Neural progenitor cell (in vitro differentiated cells): Measurements from ENCODE around the gene PDE6A. TPM values are rescaled to one million over a fixed set of nuclear protein-coding genes. Genes with fewer than 3 reads are reported as not detected.
"Not testable (repeated sequence)": the region's sequence is repeated elsewhere in the genome, so short reads cannot be mapped to it uniquely, and the experiment has no call there.

ENCODE experiments used
- DNase-seq: peaks from one replicate; pipeline ENCODE4 v3.0.0-alpha.2; 2016; ENCODE audit warnings: low spot score
- H2AFZ ChIP-seq: fragments of 200-600 bp; sonication (generic); replicated peaks from 2 replicates; pipeline ENCODE4 v1.6.1; 2016; ENCODE audit warnings: antibody characterized with exemption
- H3F3A ChIP-seq: fragments of 200-600 bp; sonication (generic); 2 replicates; pipeline ENCODE4 v1.6.1; 2016; ENCODE audit warnings: antibody characterized with exemption, low read depth
- H3K27ac ChIP-seq: fragments of 200-600 bp; sonication (generic); 2 replicates; pipeline ENCODE4 v1.5.1; 2016; ENCODE audit warnings: mild to moderate bottlenecking
- H3K27me3 ChIP-seq: fragments of 200-600 bp; sonication (generic); 2 replicates; pipeline ENCODE4 v1.6.1; 2016; ENCODE audit warnings: mild to moderate bottlenecking, moderate library complexity
- H3K36me3 ChIP-seq: fragments of 200-600 bp; sonication (generic); 2 replicates; pipeline ENCODE4 v1.5.1; 2016
- H3K4me1 ChIP-seq: fragments of 200-600 bp; sonication (generic); 2 replicates; pipeline ENCODE4 v1.6.1; 2016; ENCODE audit warnings: mixed run types
- H3K4me2 ChIP-seq: fragments of 200-600 bp; sonication (generic); 2 replicates; pipeline ENCODE4 v1.6.1; 2016
- H3K4me3 ChIP-seq: fragments of 200-600 bp; sonication (generic); 2 replicates; pipeline ENCODE4 v1.5.1; 2016
- H3K79me2 ChIP-seq: fragments of 200-600 bp; sonication (generic); 2 replicates; pipeline ENCODE4 v1.6.1; 2016; ENCODE audit warnings: low read depth
- H3K9ac ChIP-seq: fragments of 200-600 bp; sonication (generic); 2 replicates; pipeline ENCODE4 v1.6.1; 2016
- H3K9me3 ChIP-seq: fragments of 200-600 bp; sonication (generic); 2 replicates; pipeline ENCODE4 v1.5.1; 2016; ENCODE audit warnings: low read depth
- H4K20me1 ChIP-seq: fragments of 200-600 bp; sonication (generic); 2 replicates; pipeline ENCODE4 v1.6.1; 2016; ENCODE audit warnings: low read depth
- H3K27ac Mint-ChIP-seq: 3 replicates; pipeline ENCODE4 v1.8.0; 2021; ENCODE audit warnings: mixed read lengths
- H3K27me3 Mint-ChIP-seq: 2 replicates; pipeline ENCODE4 v1.8.0; 2022; ENCODE audit warnings: low read depth, mild to moderate bottlenecking, inconsistent platforms, moderate library complexity, mixed read lengths; ENCODE audit not compliant: insufficient read depth
- H3K36me3 Mint-ChIP-seq: 3 replicates; pipeline ENCODE4 v1.8.0; 2021; ENCODE audit warnings: mixed read lengths
- H3K4me1 Mint-ChIP-seq: 3 replicates; pipeline ENCODE4 v1.8.0; 2021; ENCODE audit warnings: mixed read lengths
- H3K4me3 Mint-ChIP-seq: 3 replicates; pipeline ENCODE4 v1.8.0; 2021; ENCODE audit warnings: mild to moderate bottlenecking, moderate library complexity, mixed read lengths
- H3K9me3 Mint-ChIP-seq: 3 replicates; pipeline ENCODE4 v1.8.0; 2020; ENCODE audit warnings: mixed read lengths
- EZH2 ChIP-seq: fragments of 200-600 bp; sonication (generic); IDR thresholded peaks from 2 replicates; pipeline ENCODE4 v1.6.1; 2017; ENCODE audit warnings: antibody characterized with exemption, mild to moderate bottlenecking, moderate library complexity
- EZH2phosphoT487 ChIP-seq: fragments of 200-600 bp; sonication (generic); IDR thresholded peaks from 2 replicates; pipeline ENCODE4 v1.6.1; 2017; ENCODE audit warnings: antibody characterized with exemption
- total RNA-seq: library from RNA; depleted of rRNA; stranded (reverse); fragments of >200 nt; gene quantifications from 2 replicates; pipeline ENCODE4 v1.2.3, GENCODE V29; 2015; ENCODE audit warnings: low replicate concordance
- TF ChIP-seq, protein P1 (sequence below): fragments of 200-600 bp; sonication (generic); IDR thresholded peaks from 2 replicates; pipeline ENCODE4 v1.5.1; 2017; ENCODE audit warnings: antibody characterized with exemption, mild to moderate bottlenecking

PDE6A gene
- total RNA-seq, 1 donor from 2014 or later: not detected

DNA sequence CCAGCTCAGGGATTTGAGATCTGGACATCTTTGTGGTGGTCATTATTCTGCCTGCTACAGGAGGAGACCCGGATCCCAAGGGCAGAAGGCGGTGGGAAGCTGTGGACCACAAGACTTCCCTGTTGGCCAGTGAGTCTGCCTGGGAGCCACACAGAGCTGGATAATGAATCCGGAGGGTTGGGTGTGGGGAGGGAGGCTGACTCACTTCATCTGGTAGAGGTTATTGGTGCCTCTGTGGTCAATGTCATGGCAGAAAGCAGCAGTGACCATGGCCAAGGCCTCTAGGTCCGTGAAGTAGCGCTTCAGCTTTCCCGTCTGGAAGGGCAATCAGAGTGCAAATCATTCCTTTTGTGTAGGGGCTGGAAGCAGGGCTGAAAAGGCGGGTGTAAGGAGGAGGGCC lies 58.5 kb downstream of the PDE6A start:
- Mint-ChIP-seq H3K36me3 (no peaks in the 10 kb centered on the region), H3K9me3 (no peaks in the 10 kb centered on the region), H3K4me1 (peaks cover 7% of the 10 kb centered on the region), H3K27ac (no peak overlapping the region), H3K4me3 (no peak overlapping the region), H3K27me3 (peaks cover 4% of the 10 kb centered on the region)
- Histone ChIP-seq H3K27ac (no peak overlapping the region), H3K4me3 (no peak overlapping the region), H3K9me3 (no peaks in the 10 kb centered on the region), H3K4me2 (no peak overlapping the region), H3F3A (no peaks in the 10 kb centered on the region), H3K4me1 (no peaks in the 10 kb centered on the region), H4K20me1 (no peaks in the 10 kb centered on the region), H3K79me2 (no peaks in the 10 kb centered on the region), H3K36me3 (no peaks in the 10 kb centered on the region), H3K9ac (no peak overlapping the region), H2AFZ (no peak overlapping the region), H3K27me3 (no peaks in the 10 kb centered on the region)
- no peak for TF ChIP-seq EZH2phosphoT487
- TF ChIP-seq, protein P1, sequence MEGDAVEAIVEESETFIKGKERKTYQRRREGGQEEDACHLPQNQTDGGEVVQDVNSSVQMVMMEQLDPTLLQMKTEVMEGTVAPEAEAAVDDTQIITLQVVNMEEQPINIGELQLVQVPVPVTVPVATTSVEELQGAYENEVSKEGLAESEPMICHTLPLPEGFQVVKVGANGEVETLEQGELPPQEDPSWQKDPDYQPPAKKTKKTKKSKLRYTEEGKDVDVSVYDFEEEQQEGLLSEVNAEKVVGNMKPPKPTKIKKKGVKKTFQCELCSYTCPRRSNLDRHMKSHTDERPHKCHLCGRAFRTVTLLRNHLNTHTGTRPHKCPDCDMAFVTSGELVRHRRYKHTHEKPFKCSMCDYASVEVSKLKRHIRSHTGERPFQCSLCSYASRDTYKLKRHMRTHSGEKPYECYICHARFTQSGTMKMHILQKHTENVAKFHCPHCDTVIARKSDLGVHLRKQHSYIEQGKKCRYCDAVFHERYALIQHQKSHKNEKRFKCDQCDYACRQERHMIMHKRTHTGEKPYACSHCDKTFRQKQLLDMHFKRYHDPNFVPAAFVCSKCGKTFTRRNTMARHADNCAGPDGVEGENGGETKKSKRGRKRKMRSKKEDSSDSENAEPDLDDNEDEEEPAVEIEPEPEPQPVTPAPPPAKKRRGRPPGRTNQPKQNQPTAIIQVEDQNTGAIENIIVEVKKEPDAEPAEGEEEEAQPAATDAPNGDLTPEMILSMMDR: no peak
- TF ChIP-seq EZH2: no peak
- no peak for DNase-seq

DNA sequence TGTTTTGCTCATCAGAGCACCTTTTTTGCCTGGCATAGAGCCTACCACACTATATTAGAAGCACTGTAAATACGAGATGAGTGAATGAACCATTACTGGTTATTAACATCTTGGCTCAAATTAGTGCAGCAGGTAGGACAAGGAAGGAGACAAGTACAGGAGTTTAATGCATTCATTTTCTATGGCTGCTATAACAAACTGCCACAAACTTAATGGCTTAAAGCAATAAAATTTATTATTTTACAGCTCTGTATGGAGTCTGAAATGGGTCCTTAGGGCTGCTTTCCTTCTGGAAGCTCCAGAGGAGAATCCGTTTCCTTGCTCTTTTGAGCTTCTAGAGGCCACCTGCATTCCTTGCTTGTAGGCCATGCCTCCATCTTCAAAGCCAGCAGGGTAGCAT lies 59.1 kb downstream of the PDE6A start:
- Mint-ChIP-seq H3K36me3 (no peaks in the 10 kb centered on the region), H3K27ac (no peak overlapping the region), H3K27me3 (peaks cover 4% of the 10 kb centered on the region), H3K4me1 (peaks cover 7% of the 10 kb centered on the region), H3K9me3 (no peaks in the 10 kb centered on the region), H3K4me3 (no peak overlapping the region)
- no peaks in the 10 kb centered on the region for H3K79me2 ChIP-seq
- DNase-seq: no peak
- no peaks in the 10 kb centered on the region for H4K20me1 ChIP-seq
- no peak overlapping the region for H3K4me2 ChIP-seq
- H3K9me3 ChIP-seq: no peaks in the 10 kb centered on the region
- H3F3A ChIP-seq: no peaks in the 10 kb centered on the region
- no peaks in the 10 kb centered on the region for H3K36me3 ChIP-seq
- no peak overlapping the region for H2AFZ ChIP-seq
- TF ChIP-seq EZH2: no peak
- no peak for TF ChIP-seq EZH2phosphoT487
- TF ChIP-seq, protein P1: no peak
- no peak overlapping the region for H3K27ac ChIP-seq
- H3K27me3 ChIP-seq: no peaks in the 10 kb centered on the region
- no peaks in the 10 kb centered on the region for H3K4me1 ChIP-seq
- no peak overlapping the region for H3K9ac ChIP-seq
- H3K4me3 ChIP-seq: no peak overlapping the region

DNA sequence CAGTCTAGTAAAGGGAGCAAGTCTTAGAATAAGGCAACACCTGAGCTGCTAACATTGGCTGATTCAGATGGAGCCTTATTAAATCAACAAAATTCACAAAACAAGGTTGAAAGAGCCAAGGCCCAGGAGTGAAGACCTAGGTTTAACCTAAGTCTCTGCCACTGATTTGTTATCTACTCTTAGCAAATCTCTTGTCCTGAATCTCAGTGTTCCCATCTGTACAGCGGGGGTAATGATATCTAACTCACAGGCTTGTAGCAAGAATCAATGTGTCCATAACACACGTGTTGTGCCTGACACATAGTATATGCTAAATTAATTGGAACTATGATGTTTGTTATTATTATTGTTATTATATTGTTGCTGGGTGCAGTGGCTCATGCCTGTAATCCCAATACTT lies 61.0 kb downstream of the PDE6A start:
- H3K4me1 Mint-ChIP-seq: peaks cover 7% of the 10 kb centered on the region
- no peak overlapping the region for H3K4me3 Mint-ChIP-seq
- Histone ChIP-seq H3K9ac (no peak overlapping the region), H3K27me3 (no peaks in the 10 kb centered on the region), H3K9me3 (no peaks in the 10 kb centered on the region), H3K4me2 (no peak overlapping the region), H4K20me1 (no peaks in the 10 kb centered on the region), H3F3A (no peaks in the 10 kb centered on the region), H3K36me3 (no peaks in the 10 kb centered on the region), H2AFZ (no peak overlapping the region), H3K79me2 (no peaks in the 10 kb centered on the region), H3K4me1 (no peaks in the 10 kb centered on the region), H3K4me3 (no peak overlapping the region), H3K27ac (no peak overlapping the region)
- H3K36me3 Mint-ChIP-seq: no peaks in the 10 kb centered on the region
- no peak for DNase-seq
- peaks cover 4% of the 10 kb centered on the region for H3K27me3 Mint-ChIP-seq
- H3K27ac Mint-ChIP-seq: no peak overlapping the region
- no peaks in the 10 kb centered on the region for H3K9me3 Mint-ChIP-seq
- TF ChIP-seq EZH2phosphoT487 (no peak), EZH2 (no peak)
- TF ChIP-seq, protein P1: no peak

DNA sequence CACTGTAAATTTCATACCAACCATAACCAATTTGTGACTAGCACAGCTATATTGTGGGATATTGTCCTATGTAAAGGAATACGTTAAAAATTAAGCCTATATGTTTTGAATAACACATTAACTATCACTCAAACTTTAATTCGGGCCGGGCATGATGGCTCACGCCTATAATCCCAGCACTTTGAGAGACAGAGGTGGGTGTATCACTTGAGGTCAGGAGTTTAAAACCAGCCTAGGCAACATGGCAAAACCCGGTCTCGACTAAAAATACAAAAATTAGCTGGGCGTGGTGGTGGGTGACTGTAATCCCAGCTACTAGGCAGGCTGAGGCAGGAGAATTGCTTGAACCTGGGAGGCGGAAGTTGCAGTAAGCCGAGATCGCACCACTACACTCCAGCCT lies 62.0 kb downstream of the PDE6A start:
- H3F3A ChIP-seq, H3K4me1 ChIP-seq, H3K9me3 Mint-ChIP-seq, H3K36me3 Mint-ChIP-seq, H3K4me1 Mint-ChIP-seq, H3K27ac Mint-ChIP-seq, DNase-seq, H3K4me2 ChIP-seq, H2AFZ ChIP-seq, H3K36me3 ChIP-seq, H3K4me3 Mint-ChIP-seq, H3K79me2 ChIP-seq, H4K20me1 ChIP-seq, H3K9me3 ChIP-seq, H3K9ac ChIP-seq, H3K4me3 ChIP-seq, H3K27me3 ChIP-seq, H3K27ac ChIP-seq, H3K27me3 Mint-ChIP-seq: not testable (repeated sequence)
